NT2/D1 (cell line): ENCODE measurements around the gene CLDN22.

Experiments used
- SUZ12 ChIP-seq: IDR thresholded peaks from 2 replicates; pipeline ENCODE4 v1.6.1; 2011; ENCODE audit not compliant: insufficient read length, insufficient read depth; ENCODE audit errors: extremely low read depth
- ZNF274 ChIP-seq: IDR thresholded peaks from 2 replicates; pipeline ENCODE4 v1.6.1; 2011; ENCODE audit warnings: mild to moderate bottlenecking, low read depth, low read length

- no peak for TF ChIP-seq ZNF274
- no peak for TF ChIP-seq SUZ12
Measured at GRCh38 chr4:183366206-183366835, 46.2 kb upstream of the CLDN22 start.
